ENCODE measurements around the gene RIMBP3B. TPM values are rescaled to one million over a fixed set of nuclear protein-coding genes. Genes with fewer than 3 reads are reported as not detected.

RIMBP3B gene
- not detected in 2 replicates for total RNA-seq

GRCh38 chr22:21383701-21384467 is at the start of gene RIMBP3B:
RIMBP3B (plus strand) TSS chr22:21383751; CDS start chr22:21383859, 108 bp downstream.

GRCh38 chr22:21417227-21417746 is 33.7 kb downstream of the RIMBP3B start, which contains the start of gene HIC2:
HIC2 (plus strand) TSS chr22:21417371; CDS start chr22:21442832, 25,461 bp downstream.

Small RNAs within 50 kb of the gene (small RNA-seq; reads per million reads assigned to genes)
- gene RF00492 (not detected), gene RN7SKP63 (not detected)

Other genes with a start within 250 kb of the RIMBP3B start
- gene HIC2, start 33.6 kb downstream of the RIMBP3B start, total RNA-seq: 3.2 and 3.7 TPM in 2 replicates
- 0.07 and 0.40 TPM in 2 replicates for gene TMEM191C, start 83.6 kb downstream of the RIMBP3B start, total RNA-seq
- gene RIMBP3C, start 167.7 kb downstream of the RIMBP3B start, total RNA-seq: not detected in 2 replicates
- 76.7 and 77.7 TPM in 2 replicates for gene UBE2L3, start 184.0 kb downstream of the RIMBP3B start, total RNA-seq
- 30.1 and 34.7 TPM in 2 replicates for gene YDJC, start 246.3 kb downstream of the RIMBP3B start, total RNA-seq
- gene CCDC116, start 249.0 kb downstream of the RIMBP3B start, total RNA-seq: 0.13 and 0.14 TPM in 2 replicates